Trophoblast cell (in vitro differentiated cells and primary cell): ENCODE results near the gene WNT6.
A peak's percentile ranks its signal among the peaks of the same experiment; 100 is the strongest.

Experiments used
- DNase-seq, 2 donors: peaks; one replicate each; pipeline ENCODE4 v3.0.0-alpha.2; 2016
- H2AFZ ChIP-seq: 2 replicates; pipeline ENCODE4 v1.6.1; 2013; ENCODE audit warnings: low read length, moderate library complexity, mild to moderate bottlenecking; ENCODE audit not compliant: insufficient read depth, poor library complexity
- H2AK5ac ChIP-seq: 2 replicates; pipeline ENCODE4 v1.6.1; 2013; ENCODE audit warnings: mild to moderate bottlenecking, low read length
- H2BK120ac ChIP-seq: 2 replicates; pipeline ENCODE4 v1.6.1; 2013; ENCODE audit warnings: low read length, mild to moderate bottlenecking, moderate library complexity; ENCODE audit not compliant: insufficient read depth, poor library complexity
- H2BK12ac ChIP-seq: 2 replicates; pipeline ENCODE4 v1.6.1; 2013; ENCODE audit warnings: mild to moderate bottlenecking, low read length, moderate library complexity
- H2BK5ac ChIP-seq: 2 replicates; pipeline ENCODE4 v1.6.1; 2013; ENCODE audit warnings: low read length, low read depth, moderate library complexity, mild to moderate bottlenecking; ENCODE audit not compliant: poor library complexity
- H3K14ac ChIP-seq: 2 replicates; pipeline ENCODE4 v1.6.1; 2013; ENCODE audit warnings: mild to moderate bottlenecking, low read length
- H3K18ac ChIP-seq: 2 replicates; pipeline ENCODE4 v1.6.1; 2013; ENCODE audit warnings: mild to moderate bottlenecking, low read length
- H3K23ac ChIP-seq: 2 replicates; pipeline ENCODE4 v1.6.1; 2013; ENCODE audit warnings: low read length
- H3K27ac ChIP-seq: 2 replicates; pipeline ENCODE4 v1.5.1; 2013; ENCODE audit warnings: low read depth, mild to moderate bottlenecking, inconsistent platforms, low read length, moderate library complexity
- H3K27me3 ChIP-seq: 2 replicates; pipeline ENCODE4 v1.6.1; 2013; ENCODE audit warnings: inconsistent platforms, mild to moderate bottlenecking, low read length, moderate library complexity; ENCODE audit not compliant: insufficient read depth
- H3K36me3 ChIP-seq, 2 experiments: 1 replicate in 1 of 2; 2 replicates in 1 of 2; pipeline ENCODE4 v1.6.1; 2013; ENCODE audit warnings: low read length in 2 of 2, mild to moderate bottlenecking in 2 of 2, moderate library complexity in 1 of 2; ENCODE audit not compliant: insufficient read depth in 2 of 2, control insufficient read depth in 1 of 2
- H3K4ac ChIP-seq: 2 replicates; pipeline ENCODE4 v1.6.1; 2013; ENCODE audit warnings: low read depth, mild to moderate bottlenecking, low read length, moderate library complexity
- H3K4me1 ChIP-seq, 2 experiments: 1 replicate in 1 of 2; 2 replicates in 1 of 2; pipeline ENCODE4 v1.6.1; 2013; ENCODE audit warnings: low read length in 2 of 2, mild to moderate bottlenecking in 2 of 2, moderate library complexity in 1 of 2; ENCODE audit not compliant: insufficient read depth in 2 of 2, control insufficient read depth in 1 of 2
- H3K4me2 ChIP-seq: 2 replicates; pipeline ENCODE4 v1.6.1; 2013; ENCODE audit warnings: inconsistent platforms, mild to moderate bottlenecking, low read length, moderate library complexity
- H3K4me3 ChIP-seq: 2 replicates; pipeline ENCODE4 v1.5.1; 2013; ENCODE audit warnings: mild to moderate bottlenecking, low read depth, low read length, inconsistent platforms
- H3K79me1 ChIP-seq: one replicate; pipeline ENCODE4 v1.6.1; 2013; ENCODE audit warnings: low read length
- H3K79me2 ChIP-seq: 2 replicates; pipeline ENCODE4 v1.6.1; 2013; ENCODE audit warnings: low read length, mild to moderate bottlenecking; ENCODE audit not compliant: control insufficient read depth, insufficient read depth, poor library complexity
- H3K9ac ChIP-seq: 2 replicates; pipeline ENCODE4 v1.6.1; 2013; ENCODE audit warnings: mild to moderate bottlenecking, low read length
- H3K9me3 ChIP-seq: 2 replicates; pipeline ENCODE4 v1.6.1; 2013; ENCODE audit warnings: low read depth, mild to moderate bottlenecking, control low read depth, inconsistent platforms, low read length; ENCODE audit not compliant: insufficient read depth
- H4K12ac ChIP-seq: 2 replicates; pipeline ENCODE4 v1.6.1; 2013; ENCODE audit warnings: low read depth, mild to moderate bottlenecking, low read length, moderate library complexity
- H4K8ac ChIP-seq: 2 replicates; pipeline ENCODE4 v1.6.1; 2013; ENCODE audit warnings: low read depth, mild to moderate bottlenecking, low read length, moderate library complexity
- H4K91ac ChIP-seq: one replicate; pipeline ENCODE4 v1.6.1; 2013; ENCODE audit warnings: low read depth, mild to moderate bottlenecking, low read length, moderate library complexity
- WGBS: extraction: QIAGEN DNeasy Blood & Tissue Kit; methylation state at CpG from one replicate; pipeline ENCODE4 v1.1.7; 2013; ENCODE audit warnings: missing lambda C conversion rate; ENCODE audit not compliant: insufficient read length, insufficient coverage; ENCODE audit errors: extremely low coverage; 5-methylcytosine and 5-hydroxymethylcytosine counted together

The WNT6 gene

GRCh38 chr2:218871345-218872302, 12.0 kb downstream of the WNT6 start:
- Histone ChIP-seq H3K18ac (peak overlapping the region; percentile 59), H3K9ac (no peak overlapping the region), H3K4ac (no peak overlapping the region), H3K79me1 (no peaks in the 10 kb centered on the region), H3K4me2 (no peak overlapping the region), H2BK120ac (no peak overlapping the region), H2AK5ac (no peak overlapping the region), H4K12ac (no peak overlapping the region), H3K4me3 (no peak overlapping the region), H3K27me3 (no peaks in the 10 kb centered on the region), H3K14ac (no peak overlapping the region), H3K9me3 (peaks cover 3% of the 10 kb centered on the region), H2AFZ (no peak overlapping the region), H4K8ac (no peak overlapping the region), H3K4me1 (peaks cover 23 to 26% of the 10 kb centered on the region in 2 experiments), H3K36me3 (peaks cover 20 to 25% of the 10 kb centered on the region in 2 experiments), H3K27ac (no peak overlapping the region), H4K91ac (peak overlapping the region; percentile 32), H3K79me2 (no peaks in the 10 kb centered on the region), H3K23ac (no peak overlapping the region), H2BK5ac (no peak overlapping the region), H2BK12ac (no peak overlapping the region)
- DNase-seq = no peak
- WGBS = no CpG with 5 or more reads among the region's 60 CpGs

- no peak overlapping the region for H2BK5ac ChIP-seq
- no peak overlapping the region for H4K12ac ChIP-seq
- H2BK12ac ChIP-seq = no peak overlapping the region
- no peak overlapping the region for H3K27ac ChIP-seq
- no peak overlapping the region for H3K4me3 ChIP-seq
- H3K9me3 ChIP-seq = peaks cover 3% of the 10 kb centered on the region
- no peak for DNase-seq
- no peaks in the 10 kb centered on the region for H3K79me2 ChIP-seq
- H3K18ac ChIP-seq = no peak overlapping the region
- H3K4me1 ChIP-seq = peaks cover 20 to 30% of the 10 kb centered on the region in 2 experiments
- no peak overlapping the region for H3K23ac ChIP-seq
- H2AFZ ChIP-seq = no peak overlapping the region
- H4K91ac ChIP-seq = no peak overlapping the region
- H3K14ac ChIP-seq = no peak overlapping the region
- H3K9ac ChIP-seq = no peak overlapping the region
- no CpG with 5 or more reads among the region's 22 CpGs for WGBS
- no peak overlapping the region for H2BK120ac ChIP-seq
- H3K4ac ChIP-seq = no peak overlapping the region
- no peak overlapping the region for H3K4me2 ChIP-seq
- H4K8ac ChIP-seq = no peak overlapping the region
- H2AK5ac ChIP-seq = no peak overlapping the region
- H3K36me3 ChIP-seq = peaks cover 20 to 22% of the 10 kb centered on the region in 2 experiments
- H3K27me3 ChIP-seq = no peaks in the 10 kb centered on the region
- no peaks in the 10 kb centered on the region for H3K79me1 ChIP-seq
Observed at GRCh38 chr2:218872645-218873358, 13.2 kb downstream of the WNT6 start.

GRCh38 chr2:218873359-218874194, 14.0 kb downstream of the WNT6 start:
- H4K91ac ChIP-seq = no peak overlapping the region
- H2BK12ac ChIP-seq = no peak overlapping the region
- H3K9me3 ChIP-seq = peaks cover 3% of the 10 kb centered on the region
- no peaks in the 10 kb centered on the region for H3K79me2 ChIP-seq
- no peak overlapping the region for H2BK5ac ChIP-seq
- H3K14ac ChIP-seq = no peak overlapping the region
- H3K4me1 ChIP-seq = peaks cover 25 to 26% of the 10 kb centered on the region in 2 experiments
- no CpG with 5 or more reads among the region's 86 CpGs for WGBS
- H3K36me3 ChIP-seq = peaks cover 20 to 22% of the 10 kb centered on the region in 2 experiments
- H4K8ac ChIP-seq = no peak overlapping the region
- DNase-seq = no peak
- no peak overlapping the region for H3K4me2 ChIP-seq
- no peaks in the 10 kb centered on the region for H3K27me3 ChIP-seq
- H3K27ac ChIP-seq = no peak overlapping the region
- no peaks in the 10 kb centered on the region for H3K79me1 ChIP-seq
- H3K4ac ChIP-seq = no peak overlapping the region
- H3K9ac ChIP-seq = no peak overlapping the region
- H2AK5ac ChIP-seq = no peak overlapping the region
- H3K4me3 ChIP-seq = no peak overlapping the region
- H2AFZ ChIP-seq = no peak overlapping the region
- no peak overlapping the region for H3K23ac ChIP-seq
- H4K12ac ChIP-seq = no peak overlapping the region
- H3K18ac ChIP-seq = no peak overlapping the region
- H2BK120ac ChIP-seq = no peak overlapping the region

- peaks cover 15% of the 10 kb centered on the region for H3K27me3 ChIP-seq
- no peak overlapping the region for H4K8ac ChIP-seq
- H3K9ac ChIP-seq = no peak overlapping the region
- no peak overlapping the region for H3K14ac ChIP-seq
- H3K18ac ChIP-seq = no peak overlapping the region
- no peak overlapping the region for H3K4me2 ChIP-seq
- peaks cover 6% of the 10 kb centered on the region for H3K9me3 ChIP-seq
- H3K23ac ChIP-seq = no peak overlapping the region
- no peak overlapping the region for H3K4me3 ChIP-seq
- H2AFZ ChIP-seq = no peak overlapping the region
- WGBS = no CpG with 5 or more reads among the region's 2 CpGs
- H3K36me3 ChIP-seq = peaks cover 18 to 19% of the 10 kb centered on the region in 2 experiments
- DNase-seq = no peak
- H2AK5ac ChIP-seq = no peak overlapping the region
- H3K79me1 ChIP-seq = no peaks in the 10 kb centered on the region
- H3K79me2 ChIP-seq = no peaks in the 10 kb centered on the region
- no peak overlapping the region for H2BK12ac ChIP-seq
- H4K12ac ChIP-seq = no peak overlapping the region
- H3K4me1 ChIP-seq = peaks cover 38 to 39% of the 10 kb centered on the region in 2 experiments
- no peak overlapping the region for H3K27ac ChIP-seq
- no peak overlapping the region for H2BK5ac ChIP-seq
- no peak overlapping the region for H4K91ac ChIP-seq
- H2BK120ac ChIP-seq = no peak overlapping the region
- no peak overlapping the region for H3K4ac ChIP-seq
Observed at GRCh38 chr2:218875692-218876246, 16.2 kb downstream of the WNT6 start.
